GM23338 (cell line): ENCODE results near the gene PRPF38A.

Source experiments
- EZH2 ChIP-seq: fragments of 200-600 bp; sonication (generic); IDR thresholded peaks from one replicate; pipeline ENCODE4 v1.8.0; 2017; ENCODE audit warnings: antibody characterized with exemption, mild to moderate bottlenecking, low read depth; ENCODE audit not compliant: unreplicated experiment
- TF ChIP-seq, protein P1 (sequence below), 2 experiments: fragments of 200-600 bp in 1 of 2; sonication (generic) in 1 of 2; conservative IDR thresholded peaks; 2 replicates each; pipeline versions ENCODE4 v1.5.1 to v1.6.1; 2016 to 2017; ENCODE audit warnings: antibody characterized with exemption in 2 of 2, low read depth in 2 of 2, mild to moderate bottlenecking in 2 of 2, moderate library complexity in 1 of 2
- TF ChIP-seq, protein P2 (sequence below): IDR thresholded peaks from one replicate; pipeline ENCODE4 v1.6.1; 2018; ENCODE audit warnings: antibody characterized with exemption; ENCODE audit not compliant: unreplicated experiment

DNA sequence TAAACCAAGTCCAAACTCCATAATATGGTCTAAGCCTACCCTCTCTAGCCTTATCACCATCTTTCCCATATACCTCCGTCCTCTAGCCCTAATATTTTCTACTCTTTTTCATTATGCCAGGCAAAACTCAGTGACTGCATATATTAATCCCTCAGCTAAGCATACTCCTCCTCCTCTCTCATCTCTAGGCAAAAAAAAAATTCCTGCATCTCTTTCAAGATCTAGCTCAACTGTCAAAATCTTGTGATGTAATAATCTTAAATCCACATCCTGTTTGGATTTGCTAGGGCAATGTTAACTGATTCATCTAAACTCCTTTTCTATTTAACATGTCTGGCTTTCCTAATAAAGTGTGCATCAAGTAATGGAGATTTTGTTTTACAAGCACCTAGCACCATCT is 20.4 kb downstream of the PRPF38A start:
- TF ChIP-seq, protein P1, sequence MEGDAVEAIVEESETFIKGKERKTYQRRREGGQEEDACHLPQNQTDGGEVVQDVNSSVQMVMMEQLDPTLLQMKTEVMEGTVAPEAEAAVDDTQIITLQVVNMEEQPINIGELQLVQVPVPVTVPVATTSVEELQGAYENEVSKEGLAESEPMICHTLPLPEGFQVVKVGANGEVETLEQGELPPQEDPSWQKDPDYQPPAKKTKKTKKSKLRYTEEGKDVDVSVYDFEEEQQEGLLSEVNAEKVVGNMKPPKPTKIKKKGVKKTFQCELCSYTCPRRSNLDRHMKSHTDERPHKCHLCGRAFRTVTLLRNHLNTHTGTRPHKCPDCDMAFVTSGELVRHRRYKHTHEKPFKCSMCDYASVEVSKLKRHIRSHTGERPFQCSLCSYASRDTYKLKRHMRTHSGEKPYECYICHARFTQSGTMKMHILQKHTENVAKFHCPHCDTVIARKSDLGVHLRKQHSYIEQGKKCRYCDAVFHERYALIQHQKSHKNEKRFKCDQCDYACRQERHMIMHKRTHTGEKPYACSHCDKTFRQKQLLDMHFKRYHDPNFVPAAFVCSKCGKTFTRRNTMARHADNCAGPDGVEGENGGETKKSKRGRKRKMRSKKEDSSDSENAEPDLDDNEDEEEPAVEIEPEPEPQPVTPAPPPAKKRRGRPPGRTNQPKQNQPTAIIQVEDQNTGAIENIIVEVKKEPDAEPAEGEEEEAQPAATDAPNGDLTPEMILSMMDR (conservative IDR thresholded peaks at IDR 0.05; ENCODE audit: low read depth in 2 of 2), result no peak
- TF ChIP-seq EZH2, result no peak
- TF ChIP-seq, protein P2, sequence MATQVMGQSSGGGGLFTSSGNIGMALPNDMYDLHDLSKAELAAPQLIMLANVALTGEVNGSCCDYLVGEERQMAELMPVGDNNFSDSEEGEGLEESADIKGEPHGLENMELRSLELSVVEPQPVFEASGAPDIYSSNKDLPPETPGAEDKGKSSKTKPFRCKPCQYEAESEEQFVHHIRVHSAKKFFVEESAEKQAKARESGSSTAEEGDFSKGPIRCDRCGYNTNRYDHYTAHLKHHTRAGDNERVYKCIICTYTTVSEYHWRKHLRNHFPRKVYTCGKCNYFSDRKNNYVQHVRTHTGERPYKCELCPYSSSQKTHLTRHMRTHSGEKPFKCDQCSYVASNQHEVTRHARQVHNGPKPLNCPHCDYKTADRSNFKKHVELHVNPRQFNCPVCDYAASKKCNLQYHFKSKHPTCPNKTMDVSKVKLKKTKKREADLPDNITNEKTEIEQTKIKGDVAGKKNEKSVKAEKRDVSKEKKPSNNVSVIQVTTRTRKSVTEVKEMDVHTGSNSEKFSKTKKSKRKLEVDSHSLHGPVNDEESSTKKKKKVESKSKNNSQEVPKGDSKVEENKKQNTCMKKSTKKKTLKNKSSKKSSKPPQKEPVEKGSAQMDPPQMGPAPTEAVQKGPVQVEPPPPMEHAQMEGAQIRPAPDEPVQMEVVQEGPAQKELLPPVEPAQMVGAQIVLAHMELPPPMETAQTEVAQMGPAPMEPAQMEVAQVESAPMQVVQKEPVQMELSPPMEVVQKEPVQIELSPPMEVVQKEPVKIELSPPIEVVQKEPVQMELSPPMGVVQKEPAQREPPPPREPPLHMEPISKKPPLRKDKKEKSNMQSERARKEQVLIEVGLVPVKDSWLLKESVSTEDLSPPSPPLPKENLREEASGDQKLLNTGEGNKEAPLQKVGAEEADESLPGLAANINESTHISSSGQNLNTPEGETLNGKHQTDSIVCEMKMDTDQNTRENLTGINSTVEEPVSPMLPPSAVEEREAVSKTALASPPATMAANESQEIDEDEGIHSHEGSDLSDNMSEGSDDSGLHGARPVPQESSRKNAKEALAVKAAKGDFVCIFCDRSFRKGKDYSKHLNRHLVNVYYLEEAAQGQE, result no peak
